ENCODE results near the gene THRB.
"Not testable (repeated sequence)": the region's sequence is repeated elsewhere in the genome, so short reads cannot be mapped to it uniquely, and the experiment has no call there.

Gene THRB

DNA sequence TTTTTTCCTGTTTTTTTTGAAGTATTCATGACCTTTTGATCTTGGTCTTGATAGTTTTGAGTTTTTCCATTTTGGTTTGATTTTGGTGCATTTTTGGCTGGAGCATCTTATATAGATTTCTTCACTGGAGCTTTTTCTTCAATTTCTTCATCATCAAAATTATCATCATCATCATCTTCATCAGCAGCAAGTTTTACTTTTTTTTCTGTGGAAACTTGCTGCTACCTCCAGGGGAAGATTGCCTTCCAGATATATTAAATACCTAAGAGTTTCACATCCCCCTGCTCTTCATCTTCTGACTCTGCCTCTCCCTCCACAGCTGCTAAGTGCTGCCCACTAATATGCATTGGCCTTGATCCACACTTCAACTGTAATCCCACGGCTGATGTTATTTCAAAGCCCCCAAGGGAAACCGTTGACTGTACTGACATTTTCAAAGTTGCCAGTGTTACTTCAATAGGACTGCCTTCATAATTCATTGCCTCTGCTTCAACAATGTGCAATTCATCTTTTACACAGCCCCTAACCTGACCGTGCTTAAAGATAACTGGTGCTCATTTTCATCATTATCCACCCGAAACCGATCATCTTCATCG is 397.9 kb downstream of the THRB start:
- no peak for DNase-seq (ENCODE audit: low spot score)

DNA sequence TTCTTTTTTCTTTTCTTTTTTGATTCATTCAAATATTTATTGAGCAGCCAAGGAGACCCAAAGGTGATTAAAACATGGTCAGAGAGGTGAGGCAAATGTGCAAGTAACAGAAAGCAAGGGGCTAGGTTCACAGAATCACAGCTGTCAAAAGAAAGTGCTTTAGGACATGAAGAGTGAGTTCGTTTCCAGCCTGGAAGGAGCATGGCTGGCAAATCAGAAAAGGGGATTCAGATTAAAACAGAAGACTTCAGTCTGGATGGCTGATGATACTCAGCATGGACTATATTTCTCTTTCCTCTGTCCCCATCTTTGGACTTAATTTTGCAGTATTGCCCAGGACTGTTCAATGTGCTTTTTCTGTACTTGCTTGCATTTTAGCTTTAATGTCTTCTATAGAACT is 398.4 kb downstream of the THRB start:
- no peak for DNase-seq (ENCODE audit: low spot score)

DNA sequence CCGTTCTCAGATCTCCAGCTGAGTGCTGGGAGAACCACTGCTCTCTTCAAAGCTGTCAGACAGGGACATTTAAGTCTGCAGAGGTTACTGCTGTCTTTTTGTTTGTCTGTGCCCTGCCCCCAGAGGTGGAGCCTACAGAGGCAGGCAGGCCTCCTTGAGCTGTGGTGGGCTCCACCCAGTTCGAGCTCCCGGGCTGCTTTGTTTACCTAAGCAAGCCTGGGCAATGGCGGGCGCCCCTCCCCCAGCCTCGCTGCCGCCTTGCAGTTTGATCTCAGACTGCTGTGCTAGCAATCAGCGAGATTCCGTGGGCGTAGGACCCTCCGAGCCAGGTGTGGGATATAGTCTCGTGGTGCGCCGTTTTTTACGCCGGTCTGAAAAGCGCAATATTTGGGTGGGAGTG is 399.8 kb downstream of the THRB start:
- not testable (repeated sequence) for DNase-seq (ENCODE audit: low spot score)

DNA sequence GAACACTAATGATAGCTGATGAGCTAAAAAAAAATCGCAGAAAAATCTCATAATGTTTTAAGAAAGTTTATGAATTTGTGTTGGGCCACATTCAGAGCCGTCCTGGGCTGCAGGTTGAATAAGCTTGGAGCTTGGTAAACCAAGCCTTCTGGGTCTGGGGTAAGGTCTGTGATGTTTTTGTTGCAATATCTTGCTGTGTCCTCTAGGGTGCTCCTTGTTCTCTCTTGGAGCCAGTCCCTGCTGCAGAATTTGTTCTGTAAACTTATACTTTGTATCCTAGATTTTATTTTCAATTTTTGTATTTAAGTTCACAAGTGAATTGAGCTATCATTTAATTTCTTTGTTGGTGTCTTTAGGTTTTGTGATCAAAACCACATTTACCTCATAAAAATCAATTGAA is 405.9 kb downstream of the THRB start:
- DNase-seq (ENCODE audit: low spot score), result peak; percentile 64

DNA sequence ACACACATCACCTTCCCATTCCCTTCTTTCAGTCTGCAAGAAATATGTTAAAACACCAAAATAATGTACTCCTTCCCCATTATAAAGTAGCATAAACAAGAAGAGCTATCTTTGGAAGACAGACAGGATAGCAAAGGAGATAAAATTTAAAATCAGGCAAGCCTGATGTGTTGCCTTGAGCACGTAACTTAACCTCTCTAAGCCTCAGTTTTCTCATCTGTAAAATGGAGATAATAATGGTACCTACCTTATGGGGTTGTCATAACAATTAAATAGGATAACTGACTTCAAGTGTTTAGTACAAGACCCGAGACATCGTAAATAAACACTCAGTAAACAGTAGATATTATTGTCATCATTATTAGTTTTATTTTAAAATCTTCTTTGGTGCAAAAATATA is 407.2 kb downstream of the THRB start:
- DNase-seq (ENCODE audit: low spot score), result no peak

DNA sequence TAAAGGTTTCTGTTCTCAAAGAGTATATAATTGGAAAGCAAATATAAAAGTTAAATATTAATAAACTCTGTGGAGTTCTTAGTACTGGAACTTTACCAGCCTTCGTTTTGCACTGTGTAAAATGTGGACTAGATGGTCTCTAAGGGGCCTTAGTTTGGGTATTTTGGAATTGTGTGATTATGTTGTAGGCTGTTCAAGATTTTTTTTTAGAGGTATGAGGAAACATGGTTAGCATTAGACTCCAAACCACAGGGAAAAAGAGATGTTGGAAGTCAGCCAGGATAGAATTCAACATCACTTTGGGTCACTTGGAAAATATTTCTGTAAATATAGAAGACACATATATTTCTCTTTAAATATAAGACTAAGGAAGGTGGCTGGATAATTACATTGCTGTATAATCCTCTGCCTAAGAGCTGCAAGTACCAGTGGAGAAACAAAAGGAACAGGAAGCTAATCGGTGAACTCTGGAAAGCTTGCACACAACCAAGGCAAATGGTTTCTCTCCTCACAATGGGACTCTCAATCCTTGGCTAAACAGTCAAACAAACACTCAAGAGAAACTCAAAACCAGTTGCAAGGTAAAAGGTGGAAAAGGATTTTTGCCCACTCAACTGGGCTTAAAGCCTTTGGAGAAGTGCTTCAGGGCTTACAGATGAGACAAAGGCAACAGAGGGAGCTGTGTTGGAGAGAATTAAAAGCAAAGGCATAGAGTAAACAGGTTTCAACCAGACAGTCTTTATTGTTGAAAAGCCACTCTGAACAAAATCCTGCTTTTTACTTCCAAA is 407.8 kb downstream of the THRB start:
- peak; percentile 13 for DNase-seq (ENCODE audit: low spot score)

DNA sequence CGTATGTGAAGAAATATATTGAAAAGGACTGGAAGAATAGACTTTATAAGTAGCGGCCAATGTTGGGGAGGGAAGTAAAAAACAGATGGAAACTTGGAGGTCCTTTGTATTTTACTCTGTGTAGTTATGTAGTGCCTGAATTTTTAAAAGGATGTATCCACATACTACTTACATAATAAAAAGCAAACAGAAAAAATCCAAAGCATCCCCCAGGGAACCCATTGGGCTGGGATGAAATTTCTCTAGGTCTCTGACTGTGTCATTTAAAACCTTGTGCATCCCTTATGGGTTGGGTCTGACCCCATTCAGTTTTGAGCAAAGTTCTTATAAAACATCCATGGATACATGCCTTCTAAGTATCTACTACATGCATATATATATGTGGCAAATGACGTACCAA is 408.4 kb downstream of the THRB start:
- no peak for DNase-seq (ENCODE audit: low spot score)

DNA sequence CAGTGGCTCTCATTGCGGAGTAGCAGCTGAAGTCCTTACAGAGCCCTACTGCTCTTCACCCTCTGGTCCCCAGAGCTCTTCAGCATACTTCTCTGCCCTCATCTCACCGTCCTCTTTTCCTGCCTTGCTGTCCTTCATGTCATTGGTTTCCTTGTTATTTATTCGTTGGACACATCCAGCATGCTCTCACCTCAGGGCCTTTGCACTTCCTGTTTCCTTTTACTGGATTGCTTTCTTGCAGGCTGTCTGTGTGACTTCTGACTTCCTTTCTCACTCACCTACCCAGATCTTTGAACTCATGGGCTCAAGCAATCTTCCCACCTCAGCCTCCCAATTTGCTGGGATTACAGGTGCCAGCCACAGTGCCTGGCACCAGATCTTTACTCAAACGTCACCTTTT is 422.5 kb downstream of the THRB start:
- no peak for DNase-seq (ENCODE audit: low spot score)

DNA sequence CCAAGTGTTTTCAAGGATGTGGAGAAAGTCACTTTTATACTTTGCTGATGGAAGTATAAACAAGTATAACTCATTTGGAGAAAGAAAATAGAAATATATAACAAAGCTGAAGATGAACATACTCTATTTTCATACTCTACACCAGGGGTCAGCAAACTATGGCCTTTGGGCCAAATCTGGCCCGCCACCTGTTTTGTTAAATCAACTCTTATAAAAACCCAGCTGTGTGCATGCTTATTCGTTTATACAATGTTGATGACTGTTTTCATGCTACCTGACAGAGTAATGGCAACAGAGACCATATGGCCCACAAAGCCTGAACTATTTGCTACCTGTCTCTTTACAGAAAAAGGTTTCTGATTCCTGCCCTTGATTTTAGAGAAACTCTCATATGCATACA is 425.6 kb downstream of the THRB start:
- DNase-seq (ENCODE audit: low spot score), result no peak

DNA sequence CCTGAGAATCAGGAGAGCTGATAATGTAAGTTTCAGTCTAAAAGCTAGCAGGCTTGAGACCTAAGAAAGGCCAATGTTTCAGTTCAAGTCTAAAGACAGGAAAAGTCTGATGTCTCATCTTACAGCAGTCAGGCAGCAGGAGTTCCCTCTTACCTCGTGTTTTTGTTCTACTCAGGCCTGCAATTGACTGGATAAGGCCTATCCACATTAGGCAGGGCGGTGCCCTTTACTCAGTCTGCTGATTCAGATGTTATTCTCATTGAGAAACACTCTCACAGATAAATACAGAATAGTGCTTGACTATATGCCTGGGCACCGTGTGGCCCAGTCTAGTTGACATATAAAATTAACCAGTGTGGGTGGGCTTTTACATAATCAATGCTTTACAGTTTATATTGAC is 427.2 kb downstream of the THRB start:
- DNase-seq (ENCODE audit: low spot score), result no peak

Data from GM03348 (cell line).